ENCODE measurements around the gene PPP1R10. TPM values are rescaled to one million over a fixed set of nuclear protein-coding genes. Genes with fewer than 3 reads are reported as not detected.

PPP1R10 gene
- total and polyA plus RNA-seq, 2 of the 13 experiments (the other 11 are each of a cell fraction or from before 2014, with no cell fraction given) = 26.3 to 38.4 TPM

DNA sequence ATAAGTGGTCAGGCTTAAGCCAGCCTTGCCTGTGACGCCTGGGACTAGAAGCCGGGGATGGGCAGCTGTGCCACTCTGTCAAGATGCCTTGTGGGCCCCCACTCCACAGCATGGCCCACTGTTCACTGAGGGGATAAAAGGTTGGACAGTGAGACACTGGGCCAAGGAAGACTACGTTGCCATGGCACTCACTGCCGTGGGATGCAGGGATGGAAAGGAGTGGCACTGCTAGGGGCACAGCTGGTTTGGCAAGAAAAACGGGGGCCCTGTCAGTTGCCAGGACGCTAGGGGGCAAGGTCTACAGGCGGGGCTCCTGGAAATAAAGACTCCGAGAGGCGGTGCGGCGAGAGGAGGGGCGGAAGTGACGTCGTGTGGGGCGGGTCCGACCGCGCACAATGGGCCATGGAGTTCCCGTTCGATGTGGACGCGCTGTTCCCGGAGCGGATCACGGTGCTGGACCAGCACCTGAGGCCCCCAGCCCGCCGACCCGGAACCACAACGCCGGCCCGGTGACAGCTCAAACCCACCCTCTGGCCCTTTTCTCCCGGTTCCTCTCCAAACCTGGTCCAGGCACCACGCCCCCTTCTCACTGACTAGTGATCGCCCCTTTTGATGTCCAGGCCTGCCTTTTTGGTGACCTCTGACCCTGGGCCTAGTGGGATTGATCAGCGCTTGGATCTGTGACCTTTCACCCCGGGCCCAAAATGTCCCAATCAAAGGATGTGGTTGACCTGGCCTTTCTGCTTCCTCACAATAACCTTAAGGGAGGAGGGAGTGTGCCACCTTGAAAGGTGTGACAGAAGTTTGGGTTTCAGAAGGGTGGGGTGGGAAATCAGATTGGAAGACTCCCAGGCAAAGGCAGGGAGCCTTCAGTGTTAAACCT is 9.7 kb upstream of the PPP1R10 start, which contains the start of gene ATAT1:
ATAT1 (plus strand) TSS at position 391 of the 883 bp plus-strand sequence.
- intact Hi-C loops (cut with micrococcal nuclease; ENCODE audit: unreplicated experiment) (loop anchor here (1.0 kb wide), 1 partner anchor 47 kb away; the partner anchor contains the start of gene DHX16), in situ Hi-C loops (cut with HindIII; ENCODE audit: extremely low pct_ligation_motif_present, low pct_unique_long_range_greater_than_20kb) (loop anchor here (5.0 kb wide), 1 partner anchor 46 kb away; the partner anchor contains the start of gene DHX16)
- peaks cover 24 to 56% of the 10 kb centered on the region in 2 experiments for H3K36me3 ChIP-seq (replicated peaks in 1 of 2; ENCODE audit: control insufficient read depth in 1 of 2, insufficient read depth in 2 of 2, low read length in 2 of 2)
- 11% methylated on average over 21 of the region's 36 CpGs for WGBS (ENCODE audit: low lambda C conversion rate)
- peak within 1 kb of the TSS; percentile 86 for H3K9ac ChIP-seq (ENCODE audit: insufficient read depth, low read depth, low read length)
- CTCF ChIA-PET (ENCODE audit: low intra/inter-chr PET ratio, low total read pairs) = interaction anchor here (0.8 to 3.1 kb wide), 2 partner anchors 46 to 96 kb away, joined by 3 to 21 read pairs; partner anchors contain the start of gene DHX16
- DNase-seq (ENCODE audit: low spot score) (peak; percentile 88), ATAC-seq (peak; percentile 98), FAIRE-seq (peak; percentile 66)
- no peak within 1 kb of the TSS for H2AFZ ChIP-seq (ENCODE audit: low read length)
- peaks cover 9% of the 10 kb centered on the region for H3K79me2 ChIP-seq (ENCODE audit: insufficient read depth, low read length)
- no peaks in the 10 kb centered on the region; a peak in 1 of 5 replicates for H3K27me3 ChIP-seq (ENCODE audit: control insufficient read depth in 1 of 2, insufficient read depth in 2 of 2, low read length in 2 of 2)
- H3K9me3 ChIP-seq (ENCODE audit: low read length) = no peaks in the 10 kb centered on the region
- peak within 1 kb of the TSS; percentile 69 to 92 (median 72) for H3K4me3 ChIP-seq (replicated peaks in 1 of 3; ENCODE audit: insufficient read depth in 1 of 3, low read depth in 2 of 3, low read length in 3 of 3)
- H3K4me1 ChIP-seq (ENCODE audit: insufficient read depth, low read length) = peaks cover 17% of the 10 kb centered on the region
- H3K4me2 ChIP-seq (ENCODE audit: low read depth, low read length) = peak within 1 kb of the TSS; percentile 92
- H4K20me1 ChIP-seq (ENCODE audit: insufficient read depth, low read length) = no peaks in the 10 kb centered on the region
- no TSS peak for BruUV-seq (replicated peaks)
- POLR2A ChIA-PET = interaction anchor here (0.8 to 2.4 kb wide), 10 partner anchors 9 to 113 kb away, joined by 3 to 36 read pairs (median 4); partner anchors contain the start of genes DHX16, MDC1, MRPS18B and PPP1R10
- peak within 1 kb of the TSS; percentile 76 for H3K27ac ChIP-seq (ENCODE audit: extremely low read length, insufficient read depth, low read length)
- peak; percentile 95 for TF ChIP-seq CREM (IDR thresholded peaks at IDR 0.05)
- TF ChIP-seq CREM (CRISPR knock-in tag; IDR thresholded peaks at IDR 0.05) = no peak
- TF ChIP-seq ZFX (CRISPR knock-in tag; IDR thresholded peaks at IDR 0.05; ENCODE audit: low read depth) = peak; percentile 98
- TF ChIP-seq, protein P1, sequence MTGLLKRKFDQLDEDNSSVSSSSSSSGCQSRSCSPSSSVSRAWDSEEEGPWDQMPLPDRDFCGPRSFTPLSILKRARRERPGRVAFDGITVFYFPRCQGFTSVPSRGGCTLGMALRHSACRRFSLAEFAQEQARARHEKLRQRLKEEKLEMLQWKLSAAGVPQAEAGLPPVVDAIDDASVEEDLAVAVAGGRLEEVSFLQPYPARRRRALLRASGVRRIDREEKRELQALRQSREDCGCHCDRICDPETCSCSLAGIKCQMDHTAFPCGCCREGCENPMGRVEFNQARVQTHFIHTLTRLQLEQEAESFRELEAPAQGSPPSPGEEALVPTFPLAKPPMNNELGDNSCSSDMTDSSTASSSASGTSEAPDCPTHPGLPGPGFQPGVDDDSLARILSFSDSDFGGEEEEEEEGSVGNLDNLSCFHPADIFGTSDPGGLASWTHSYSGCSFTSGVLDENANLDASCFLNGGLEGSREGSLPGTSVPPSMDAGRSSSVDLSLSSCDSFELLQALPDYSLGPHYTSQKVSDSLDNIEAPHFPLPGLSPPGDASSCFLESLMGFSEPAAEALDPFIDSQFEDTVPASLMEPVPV (CRISPR knock-in tag; IDR thresholded peaks at IDR 0.05) = peak; percentile 75; the same call in 1 of the 2 replicates
- TF ChIP-seq XRCC5 (optimal IDR thresholded peaks at IDR 0.05; ENCODE audit: low read length) = peak; percentile 96
- no peak for TF ChIP-seq MAFK (conservative IDR thresholded peaks at IDR 0.05 in 1 of 2, IDR thresholded peaks at IDR 0.05 in 1 of 2; ENCODE audit: low read length in 2 of 2)
- TF ChIP-seq HOXA5 (CRISPR knock-in tag; IDR thresholded peaks at IDR 0.05) = peak; percentile 85
- TF ChIP-seq ARNT (IDR thresholded peaks at IDR 0.05) = no peak
- peak; percentile 80; the same call in 1 of the 2 replicates for TF ChIP-seq ZNF232 (CRISPR knock-in tag; IDR thresholded peaks at IDR 0.05; ENCODE audit: borderline replicate concordance)
- no peak for TF ChIP-seq RCOR2 (CRISPR knock-in tag; IDR thresholded peaks at IDR 0.05)
- no peak for TF ChIP-seq CEBPB (IDR thresholded peaks at IDR 0.05; ENCODE audit: borderline replicate concordance, low read depth, low read length)
- peak; percentile 90 for TF ChIP-seq ZNF543 (CRISPR knock-in tag; IDR thresholded peaks at IDR 0.05)
- peak; percentile 41; the same call in 1 of the 2 replicates for TF ChIP-seq FOSL2 (CRISPR knock-in tag; IDR thresholded peaks at IDR 0.05)
- TF ChIP-seq ZNF33B (CRISPR knock-in tag; IDR thresholded peaks at IDR 0.05) = 0 out of 2 replicates have a peak, but pooled peaks have one; percentile 21
- TF ChIP-seq CC2D1A (CRISPR knock-in tag; IDR thresholded peaks at IDR 0.05) = no peak
- TF ChIP-seq PHF21A (CRISPR knock-in tag; IDR thresholded peaks at IDR 0.05) = peak; percentile 88; the same call in 1 of the 2 replicates
- no peak; the same call in 1 of the 2 replicates for TF ChIP-seq ATF5 (CRISPR knock-in tag; IDR thresholded peaks at IDR 0.05; ENCODE audit: low read depth)
- TF ChIP-seq GABPA (IDR thresholded peaks at IDR 0.05; ENCODE audit: low read depth, low read length) = peak; percentile 87
- TF ChIP-seq GABPA (CRISPR knock-in tag; IDR thresholded peaks at IDR 0.05; ENCODE audit: low read depth) = peak; percentile 96
- TF ChIP-seq, protein P2, sequence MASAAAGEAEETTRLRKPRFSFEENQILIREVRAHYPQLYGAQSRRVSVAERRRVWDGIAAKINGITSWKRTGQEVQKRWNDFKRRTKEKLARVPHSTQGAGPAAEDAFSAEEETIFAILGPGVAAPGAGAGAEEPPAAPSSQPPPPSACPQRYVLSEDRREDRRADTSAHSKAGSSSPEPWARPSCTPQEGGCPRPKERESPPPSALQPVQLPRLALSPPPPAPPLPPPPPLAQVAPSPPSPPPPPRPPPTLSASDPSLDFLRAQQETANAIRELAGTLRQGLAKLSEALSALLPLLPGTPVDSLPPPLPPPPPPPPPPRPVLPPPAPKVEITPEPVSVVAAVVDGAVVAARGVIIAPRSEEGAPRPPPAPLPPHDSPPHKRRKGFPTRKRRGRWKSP (CRISPR knock-in tag; IDR thresholded peaks at IDR 0.05) = peak; percentile 69; the same call in 1 of the 2 replicates
- TF ChIP-seq MEF2D (CRISPR knock-in tag; IDR thresholded peaks at IDR 0.05) = peak; percentile 74
- TF ChIP-seq ZNF788 (CRISPR knock-in tag; IDR thresholded peaks at IDR 0.05; ENCODE audit: borderline replicate concordance) = peak; percentile 96
